NOMO-1 treated with DMSO at 0.1 percent for 48 hours (cell line): ENCODE measurements around the gene FAIM2.

ENCODE experiments used
- DNase-seq: peaks from one replicate; lab custom pipeline; 2025; ENCODE audit not compliant: unreplicated experiment; lab: John Stamatoyannopoulos, UW

Gene FAIM2

DNA sequence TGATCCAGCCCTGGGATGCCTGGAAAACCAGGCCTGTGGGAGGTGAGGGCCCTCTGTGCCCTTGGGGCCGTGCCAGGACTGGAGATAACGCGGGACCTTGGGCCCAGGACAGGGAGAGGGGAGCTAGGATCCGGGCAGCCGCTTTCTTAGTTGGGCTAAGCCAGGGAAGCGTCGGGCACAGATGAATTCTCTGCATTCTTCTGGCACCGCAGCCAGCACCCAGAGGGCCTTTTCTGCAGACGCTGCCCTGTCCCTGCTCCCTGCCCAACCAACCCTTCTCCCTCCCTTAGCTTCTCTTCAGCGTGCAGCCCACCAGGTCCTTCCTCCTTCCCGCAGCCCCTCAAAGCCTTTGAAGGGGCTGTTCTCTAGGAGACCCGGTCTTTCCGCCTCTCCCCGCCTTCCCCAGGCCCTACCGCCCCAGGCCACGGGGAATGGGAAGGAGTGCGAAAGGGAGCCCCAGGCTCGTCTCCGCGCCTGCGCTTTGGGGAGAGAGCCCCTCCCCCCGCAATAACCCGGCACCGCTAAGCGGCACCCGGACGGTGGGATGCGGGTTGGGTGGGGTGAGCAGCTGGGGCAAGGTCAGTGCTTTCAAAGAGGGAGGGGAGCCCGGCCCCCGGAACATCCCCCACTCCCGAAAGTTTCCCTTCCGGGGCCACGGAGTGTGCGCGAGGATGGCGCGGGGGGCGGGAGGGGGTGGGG lies 76.2 kb downstream of the FAIM2 start:
- DNase-seq, result no peak

DNA sequence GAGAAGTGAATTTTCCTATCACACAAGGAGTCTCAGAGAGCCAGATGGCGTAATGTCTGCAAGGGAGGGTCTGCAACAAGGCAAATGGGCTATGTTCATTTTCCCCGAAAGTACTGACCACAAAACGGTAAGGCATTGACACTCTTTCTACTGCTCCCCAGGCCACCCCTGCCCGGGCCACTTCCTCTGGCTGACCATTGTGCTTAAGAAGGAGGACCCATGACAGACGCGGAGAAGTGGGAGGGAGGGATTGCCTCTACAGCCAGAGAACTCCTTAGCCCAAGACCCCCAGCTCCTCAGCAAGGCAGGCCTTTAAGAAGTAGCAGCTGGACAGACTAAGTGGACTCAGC lies 76.7 kb downstream of the FAIM2 start:
- DNase-seq, result no peak

DNA sequence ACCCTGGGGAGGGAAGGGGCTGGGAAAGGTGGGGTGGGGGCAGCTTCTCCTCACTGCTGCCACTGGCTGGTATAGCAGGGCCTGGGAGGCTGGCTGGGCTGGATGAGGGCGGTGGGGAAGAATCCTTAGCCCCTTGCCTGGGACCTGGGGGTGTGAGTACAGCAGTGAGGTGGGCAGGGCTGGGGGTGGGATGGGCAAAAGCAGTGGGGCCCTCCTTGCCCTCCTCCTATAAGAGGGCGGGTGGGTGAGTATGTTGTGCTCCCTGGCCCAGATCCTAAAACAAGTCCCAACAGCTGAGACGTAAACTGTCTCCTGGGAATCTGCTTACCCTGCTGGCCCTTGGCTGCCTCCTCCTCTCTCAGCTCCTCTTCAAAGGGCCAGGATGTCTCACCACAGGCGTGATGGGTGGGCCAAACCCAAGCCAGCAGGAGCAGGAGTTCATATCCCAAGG lies 77.7 kb downstream of the FAIM2 start:
- DNase-seq, result no peak

DNA sequence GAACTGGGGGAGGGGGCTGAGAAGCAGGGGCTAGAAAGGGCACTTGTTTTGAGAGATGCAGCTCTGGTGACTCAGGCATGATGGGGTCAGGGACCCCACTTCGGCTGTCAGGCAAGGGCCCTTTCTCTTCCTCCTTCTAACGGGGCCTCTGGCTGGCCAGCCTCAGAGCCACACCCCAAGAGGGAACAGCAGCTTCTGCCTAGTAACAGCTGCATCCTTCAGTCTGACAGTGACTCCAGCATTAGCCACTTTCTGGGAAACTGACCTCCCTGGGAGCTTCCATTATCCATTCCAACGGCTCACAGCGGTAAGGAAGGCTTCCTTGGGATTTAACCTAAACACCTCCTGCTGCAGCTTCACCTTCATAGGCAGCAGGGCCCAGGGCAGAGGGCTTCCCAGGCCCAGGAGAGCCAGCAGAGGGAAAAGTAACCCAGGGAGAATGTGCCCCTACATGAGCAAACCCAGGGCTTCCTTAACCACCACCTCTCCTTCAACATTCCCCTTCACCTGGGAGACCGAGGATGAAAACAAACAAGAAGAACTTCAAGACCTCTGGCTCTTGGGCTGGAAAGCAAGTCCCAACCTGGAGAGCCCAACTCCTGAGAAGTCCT lies 78.2 kb downstream of the FAIM2 start:
- peak; percentile 80 for DNase-seq

DNA sequence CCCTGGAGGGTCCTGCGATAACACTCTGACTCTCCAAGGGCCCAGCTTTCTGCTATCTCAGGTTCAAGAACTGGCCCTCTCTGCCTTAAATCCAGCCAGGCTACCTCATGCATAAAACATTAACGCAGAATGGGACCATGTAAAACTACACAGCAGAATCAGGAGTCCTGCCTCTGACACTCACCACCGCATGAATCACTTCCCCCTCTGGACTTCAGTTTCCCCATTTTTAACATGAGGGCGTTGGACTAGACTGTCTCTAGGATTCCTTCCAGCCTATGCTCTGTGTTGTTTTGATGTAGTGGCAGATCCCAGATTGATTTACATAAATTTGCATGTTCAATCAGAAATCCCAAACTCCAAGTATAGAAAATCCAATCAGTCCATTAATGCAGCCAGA lies 78.8 kb downstream of the FAIM2 start:
- peak; percentile 88 for DNase-seq

DNA sequence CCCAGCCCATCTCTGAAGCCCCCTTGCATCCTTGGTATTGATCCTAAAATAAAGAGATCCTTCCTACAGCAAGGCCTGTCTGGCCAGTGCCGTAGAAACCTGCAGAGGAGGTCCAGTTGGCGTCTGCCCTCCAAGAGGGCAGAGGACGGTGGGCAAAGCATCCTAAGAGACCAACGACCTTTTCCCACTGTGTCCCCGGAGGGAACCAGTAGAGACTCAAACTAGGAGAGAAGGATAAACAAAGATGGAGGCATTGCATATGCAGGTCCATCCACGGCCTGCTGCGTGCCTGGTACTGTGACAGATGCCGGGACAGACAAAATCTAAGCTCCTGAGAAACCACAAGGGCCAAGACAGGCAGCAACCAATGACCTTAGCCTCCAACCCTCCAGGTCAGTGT lies 79.3 kb downstream of the FAIM2 start:
- DNase-seq, result no peak

DNA sequence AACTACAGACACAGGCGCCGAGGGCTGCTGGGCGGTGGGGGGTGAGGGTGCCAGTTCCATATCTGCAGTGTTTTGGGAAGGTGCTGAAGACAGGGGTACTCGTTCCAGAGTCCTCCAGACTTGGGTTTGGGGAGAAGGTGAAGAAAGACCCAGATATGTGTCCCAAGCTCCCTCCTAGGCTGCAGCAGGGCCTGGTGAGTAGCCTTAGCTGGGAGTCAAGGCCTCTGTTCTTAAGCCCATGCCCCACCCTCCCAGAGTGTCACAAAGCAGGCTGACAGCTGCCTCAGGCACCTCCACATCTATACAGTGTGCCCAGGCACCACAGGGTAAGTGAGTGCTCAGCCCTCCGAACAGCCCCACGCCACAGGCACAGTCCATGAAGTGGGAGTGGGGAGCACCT lies 79.7 kb downstream of the FAIM2 start:
- DNase-seq, result no peak

DNA sequence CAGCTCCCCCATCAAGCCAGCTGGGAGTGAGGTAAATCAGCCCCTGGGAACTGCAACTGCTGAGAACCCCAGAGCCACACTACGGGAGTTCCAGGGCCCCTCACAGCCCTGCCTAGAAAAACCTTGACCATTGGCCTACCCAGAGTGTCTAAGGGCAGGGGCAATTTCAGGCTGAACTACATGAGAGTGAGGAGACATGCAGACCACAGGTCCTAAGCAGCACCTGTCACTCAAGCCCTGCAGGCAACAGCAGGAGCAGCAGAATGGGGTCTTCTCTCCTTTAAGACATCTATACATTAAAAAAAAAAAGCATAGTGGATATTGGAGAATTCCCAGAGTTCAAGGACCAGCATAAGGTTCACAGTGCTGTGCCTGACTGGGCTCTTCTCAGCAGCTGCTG lies 80.3 kb downstream of the FAIM2 start:
- no peak for DNase-seq

DNA sequence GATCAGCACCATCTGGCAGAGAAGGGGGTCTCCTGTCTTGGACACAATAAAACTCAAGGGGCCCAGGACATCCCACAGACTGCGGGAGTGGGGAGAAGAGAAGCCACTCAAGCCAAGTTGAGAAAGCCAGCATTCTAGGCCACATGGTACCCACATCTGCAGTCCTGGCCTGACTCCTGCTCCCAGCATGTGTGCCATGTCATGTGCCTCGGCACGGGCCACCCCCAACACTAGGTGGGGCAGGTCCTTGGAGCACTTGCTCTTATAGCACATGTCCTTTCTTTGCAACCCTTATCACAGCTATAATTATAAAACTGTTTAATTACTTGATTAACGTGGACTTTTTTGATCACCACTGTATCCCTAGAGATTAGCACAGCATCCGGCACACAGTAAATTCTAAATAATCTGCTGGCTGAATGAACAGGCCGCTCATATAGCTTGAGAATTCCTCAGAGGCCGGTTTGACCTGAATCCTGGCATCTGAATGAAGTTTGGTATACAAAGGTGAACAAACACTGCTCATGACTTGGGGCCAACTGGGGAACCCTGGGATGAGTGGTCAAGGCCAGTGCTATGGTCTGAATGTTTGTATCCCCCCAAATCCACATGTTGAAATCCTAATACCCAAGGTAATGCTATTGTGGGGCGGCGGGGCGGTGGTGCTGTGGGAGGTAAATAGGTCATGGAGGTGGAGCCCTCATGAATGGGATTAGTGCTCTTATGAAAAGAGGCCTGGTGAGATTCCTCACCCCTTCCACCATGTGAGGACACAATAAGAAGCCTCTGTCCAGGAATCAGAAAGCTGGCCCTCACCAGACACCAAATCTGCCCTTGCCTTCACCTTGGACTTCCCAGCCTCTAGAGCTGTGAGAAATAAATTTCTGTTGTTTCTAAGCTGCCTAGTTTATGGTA lies 82.1 kb downstream of the FAIM2 start:
- no peak for DNase-seq

DNA sequence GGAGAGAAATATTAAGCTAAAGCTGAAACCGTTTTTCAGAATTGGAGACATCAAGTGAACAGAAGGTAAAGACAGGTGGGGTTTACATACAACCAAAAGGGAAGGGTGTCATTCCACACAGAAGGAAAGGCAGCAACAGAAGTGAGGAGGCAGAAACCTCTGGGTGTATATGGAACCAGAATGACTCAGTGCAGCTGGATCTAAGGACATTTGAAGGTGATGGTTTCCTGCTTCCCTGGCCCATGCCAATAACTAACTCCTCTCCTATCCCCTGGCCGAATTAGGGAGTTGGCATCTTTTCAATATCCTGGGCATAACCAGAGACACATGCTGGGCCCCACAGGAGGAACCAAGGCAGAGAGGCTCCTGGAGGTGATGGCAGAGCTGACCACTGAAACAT lies 83.9 kb downstream of the FAIM2 start:
- DNase-seq, result no peak

DNA sequence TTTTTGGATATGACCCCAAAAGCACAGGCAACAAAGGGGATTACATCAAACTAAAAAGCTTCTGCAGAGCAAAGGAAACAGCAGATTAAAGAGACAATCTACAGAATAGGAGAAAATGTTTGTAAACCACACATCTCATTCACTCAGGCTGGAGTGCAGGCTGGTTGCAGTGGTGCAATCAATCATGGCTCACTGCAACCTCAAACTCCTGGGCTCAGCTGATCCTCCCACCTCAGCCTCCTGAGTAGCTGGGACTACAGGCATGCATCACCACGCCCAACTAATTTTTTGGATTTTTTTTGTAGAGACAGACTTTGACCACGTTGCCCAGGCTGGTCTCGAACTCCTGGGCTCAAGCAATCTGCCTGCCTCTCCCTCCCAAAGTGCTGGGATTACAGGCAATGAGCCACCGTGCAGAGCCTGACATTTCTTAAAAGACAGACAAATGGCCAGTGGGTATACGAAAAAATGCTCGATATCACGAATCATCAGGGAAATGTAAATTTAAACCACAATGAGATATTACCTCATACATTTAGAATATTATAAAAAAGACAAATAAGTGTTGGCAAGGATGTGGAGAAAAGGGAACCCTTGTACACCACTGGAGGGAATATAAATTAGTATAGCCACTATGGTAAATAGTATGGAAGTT lies 85.3 kb downstream of the FAIM2 start:
- no peak for DNase-seq
